GM12891 (cell line): ENCODE results near the gene RAMP2.

ENCODE experiments used
- POLR2A ChIP-seq: IDR thresholded peaks from 2 replicates; pipeline ENCODE4 v1.6.1; 2011; ENCODE audit warnings: low read depth, low read length, control low read depth
- POLR2AphosphoS5 ChIP-seq: IDR thresholded peaks from 2 replicates; pipeline ENCODE4 v1.6.1; 2011; ENCODE audit warnings: low read depth, low read length, control low read depth
- SPI1 ChIP-seq: IDR thresholded peaks from 2 replicates; pipeline ENCODE4 v1.6.1; 2011; ENCODE audit warnings: low read depth, low read length, control low read depth

DNA sequence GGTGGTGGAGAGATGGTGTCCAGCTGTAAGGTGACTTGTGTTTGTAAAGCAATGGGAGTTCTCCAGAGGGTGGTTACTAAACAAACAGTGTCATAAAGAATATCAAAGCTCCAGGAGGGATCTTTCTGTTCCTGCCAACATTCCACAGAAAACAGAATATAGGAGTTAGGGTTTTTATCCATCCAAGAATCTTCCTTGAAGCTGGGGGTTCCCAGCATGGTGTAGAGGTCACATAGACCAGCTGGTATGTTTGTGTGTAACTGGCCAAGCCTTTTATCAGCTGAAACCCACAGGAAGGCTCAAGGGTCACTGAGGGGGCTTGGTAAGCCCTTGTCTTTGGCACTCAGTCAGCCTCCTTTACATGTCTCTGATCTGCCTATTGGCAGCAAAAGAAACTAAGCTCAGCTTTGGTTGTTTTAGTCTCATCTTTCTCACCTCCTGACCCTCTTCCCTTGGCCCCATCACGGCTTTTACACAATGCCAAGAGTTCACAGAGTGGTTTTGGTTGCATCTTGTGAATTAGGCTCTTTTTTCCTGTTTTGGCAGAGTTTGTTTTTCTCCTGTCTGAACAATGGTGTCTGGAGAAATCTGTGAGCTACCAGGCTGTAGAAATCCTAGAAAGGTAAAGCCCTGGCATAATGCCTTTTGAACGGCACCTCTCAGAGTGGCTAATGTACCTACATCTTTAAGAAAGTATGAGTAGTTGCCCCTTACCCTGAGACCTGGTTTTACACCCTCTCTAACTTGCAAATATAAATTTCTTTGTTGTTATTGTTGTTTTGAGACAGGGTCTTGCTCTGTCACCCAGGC is 42.3 kb downstream of the RAMP2 start:
- TF ChIP-seq POLR2A (no peak), POLR2AphosphoS5 (no peak), SPI1 (no peak)
